Stimulated activated CD4-positive, alpha-beta T cell treated with anti-CD3 and anti-CD28 coated beads, Interleukin-12 subunit alpha, Interleukin-12 subunit beta, amount 100 ng/mL, for 24 hours (primary cell): Measurements from ENCODE around the gene CELF4.

Experiments used
- DNase-seq, 2 experiments: peaks; one replicate each; pipeline ENCODE4 v3.0.0-alpha.2; 2020; ENCODE audit warnings: low read depth in 2 of 2

Gene CELF4

DNA sequence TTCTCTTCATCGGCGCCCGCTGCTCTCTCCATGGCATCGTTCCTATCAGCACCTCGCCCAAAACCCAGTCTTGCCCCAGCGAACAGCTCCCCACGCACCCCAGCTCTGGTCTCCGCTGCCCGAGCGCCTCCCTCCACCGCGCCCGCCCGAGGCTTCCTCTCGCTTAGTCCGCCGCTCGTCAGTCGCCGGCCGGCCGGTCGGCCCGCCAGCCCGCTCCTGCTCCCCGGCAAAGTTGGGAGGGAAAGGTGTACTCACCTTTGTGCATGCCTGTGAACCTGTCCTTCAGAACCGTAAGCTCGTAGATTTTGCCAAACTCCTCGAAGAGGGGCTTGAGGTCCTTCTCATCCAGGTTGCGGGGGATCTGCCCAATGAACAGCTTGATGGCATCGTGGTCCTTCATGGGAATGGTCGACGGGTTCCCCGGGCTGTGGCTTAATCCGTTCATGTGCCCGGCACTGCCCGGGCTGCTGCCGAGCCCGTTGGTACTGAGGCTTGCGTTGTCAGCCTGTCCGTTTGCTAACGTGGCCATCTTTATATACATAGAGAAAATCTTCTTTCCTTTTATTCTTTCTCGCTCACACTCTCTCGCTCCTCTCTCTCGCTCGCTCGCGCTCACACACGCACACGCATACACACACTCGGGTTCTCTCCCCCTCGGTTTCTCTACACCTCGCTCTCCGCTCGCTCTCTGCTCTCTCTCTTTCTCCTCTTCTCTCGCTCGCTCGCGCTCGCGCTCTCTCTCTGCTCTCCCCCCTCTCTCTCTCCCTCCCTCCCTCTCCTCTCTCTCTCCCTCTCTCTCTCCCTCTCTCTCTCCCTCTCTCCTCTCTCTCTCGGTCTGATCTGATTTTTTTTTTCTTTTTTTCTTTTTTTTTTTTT is at the start of gene CELF4:
Gene CELF4 (minus strand): TSS at position 698 of the 876 bp plus-strand sequence.
- DNase-seq = no peak

DNA sequence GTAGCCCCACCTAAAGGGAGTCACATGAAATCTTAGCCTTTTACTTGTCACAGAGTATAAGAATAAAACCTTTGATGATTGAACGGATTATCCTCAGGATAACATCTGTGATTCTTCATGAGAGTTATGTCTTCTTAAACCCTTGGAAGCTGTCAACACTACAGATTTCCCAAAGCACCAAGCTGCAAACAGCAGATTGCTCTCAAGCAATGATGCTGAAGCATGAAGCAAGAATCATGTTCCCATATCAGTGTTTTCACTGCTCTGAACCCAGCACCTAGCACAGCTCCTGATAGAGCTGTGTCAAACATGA is 47.6 kb upstream of the CELF4 start:
- DNase-seq = no peak

- DNase-seq = no peak
Observed at GRCh38 chr18:37612524-37613252, 47.1 kb upstream of the CELF4 start.

DNA sequence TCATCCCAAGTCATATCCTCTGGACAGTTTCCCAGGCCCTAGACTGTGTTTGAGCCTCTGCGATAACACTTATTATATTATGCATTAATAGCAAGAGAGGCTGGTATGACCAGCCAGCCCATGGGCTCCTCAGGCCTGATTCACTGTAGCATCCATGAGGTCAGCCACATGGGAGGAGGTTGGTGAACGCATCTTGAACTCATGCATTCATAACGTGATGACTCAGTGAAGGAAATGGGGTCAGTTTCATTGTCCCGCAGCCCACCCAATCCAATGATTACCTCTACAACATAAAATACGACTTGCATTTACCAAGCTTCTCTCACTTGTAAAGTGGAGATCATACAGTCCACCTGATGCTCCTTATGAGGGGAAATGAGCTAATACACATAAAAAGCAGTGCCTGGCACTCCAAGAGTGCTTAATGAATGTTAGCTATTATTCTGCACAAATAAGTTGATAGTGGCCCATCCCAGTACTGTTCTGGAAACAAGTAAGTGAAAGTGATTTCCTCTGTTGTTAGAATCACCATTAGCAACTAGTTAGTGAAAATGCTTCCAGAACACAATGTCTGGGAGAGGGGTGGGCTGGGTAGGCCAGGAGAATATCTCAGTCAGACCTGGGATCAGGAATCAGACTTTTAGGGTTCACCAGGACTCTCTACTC is 46.1 kb upstream of the CELF4 start:
- no peak for DNase-seq

GRCh38 chr18:37608876-37609275 is 43.3 kb upstream of the CELF4 start:
- DNase-seq = no peak

DNA sequence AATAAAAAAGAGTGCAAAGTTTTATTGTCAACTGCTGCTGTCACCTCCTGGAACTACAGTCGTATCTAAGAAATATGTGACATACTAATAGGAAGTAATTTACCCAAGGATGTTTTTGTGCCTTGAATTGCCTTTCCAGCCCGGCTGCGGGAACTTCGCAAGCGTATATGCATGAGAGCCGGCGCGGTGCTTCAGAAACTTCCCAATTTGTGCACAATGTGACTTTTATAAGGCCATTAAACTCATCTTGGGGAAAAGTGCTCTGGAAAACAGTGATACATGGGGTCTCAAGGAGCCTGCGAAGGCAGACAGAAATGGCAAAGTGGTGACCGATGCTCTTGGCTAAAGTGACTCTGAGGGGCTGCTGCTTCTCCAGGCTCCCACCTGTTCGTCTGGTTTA is 41.7 kb upstream of the CELF4 start:
- DNase-seq = no peak

- DNase-seq = no peak
Observed at GRCh38 chr18:37604032-37604431, 38.4 kb upstream of the CELF4 start.

DNA sequence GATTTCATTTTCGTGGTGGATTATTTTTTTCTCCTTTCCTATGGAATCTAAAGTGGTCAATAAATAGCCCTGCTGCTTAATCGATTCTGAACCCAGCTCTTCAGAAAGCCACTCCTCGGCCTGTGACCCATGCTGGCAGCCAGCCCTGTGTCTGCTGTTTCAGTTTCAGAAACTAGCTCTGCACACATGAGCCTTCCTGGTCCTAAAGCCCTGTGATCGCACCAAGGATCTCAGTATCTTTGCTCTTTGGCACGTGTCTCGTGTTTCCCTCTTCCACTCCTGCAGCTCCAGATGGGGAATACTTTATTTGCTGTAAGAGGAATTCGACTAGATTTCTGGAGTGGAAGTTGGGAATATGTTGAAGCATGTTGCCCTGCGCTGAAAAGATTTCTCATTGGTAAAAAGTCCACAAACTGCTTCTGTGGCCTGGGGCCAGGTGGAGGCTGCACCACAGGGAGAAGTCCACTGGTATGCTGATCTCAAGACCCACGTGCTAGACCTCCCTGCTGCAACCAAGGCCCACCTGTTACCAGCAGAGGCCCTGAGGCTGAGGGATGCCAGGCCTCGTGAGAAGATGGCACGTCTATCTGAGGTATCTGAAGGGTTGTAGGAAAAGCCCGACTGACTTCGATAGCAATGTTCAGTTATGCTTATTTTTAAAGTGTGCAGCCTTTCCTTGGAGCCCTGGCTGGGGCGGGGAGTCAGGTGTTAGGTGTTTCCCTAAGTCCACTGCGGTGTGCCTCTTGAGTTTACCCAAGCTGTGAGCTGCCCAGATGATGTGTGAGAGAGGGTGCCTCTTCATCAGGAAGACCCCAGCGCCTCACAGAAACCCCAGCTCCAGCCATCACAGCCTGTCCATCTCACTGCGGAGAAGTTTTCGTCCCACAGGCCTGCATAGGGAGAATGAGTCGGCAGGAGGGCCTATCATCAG is 33.6 kb upstream of the CELF4 start:
- no peak for DNase-seq

GRCh38 chr18:37598396-37598795 is 32.8 kb upstream of the CELF4 start:
- no peak for DNase-seq

GRCh38 chr18:37590346-37590745 is 24.7 kb upstream of the CELF4 start:
- no peak for DNase-seq

DNA sequence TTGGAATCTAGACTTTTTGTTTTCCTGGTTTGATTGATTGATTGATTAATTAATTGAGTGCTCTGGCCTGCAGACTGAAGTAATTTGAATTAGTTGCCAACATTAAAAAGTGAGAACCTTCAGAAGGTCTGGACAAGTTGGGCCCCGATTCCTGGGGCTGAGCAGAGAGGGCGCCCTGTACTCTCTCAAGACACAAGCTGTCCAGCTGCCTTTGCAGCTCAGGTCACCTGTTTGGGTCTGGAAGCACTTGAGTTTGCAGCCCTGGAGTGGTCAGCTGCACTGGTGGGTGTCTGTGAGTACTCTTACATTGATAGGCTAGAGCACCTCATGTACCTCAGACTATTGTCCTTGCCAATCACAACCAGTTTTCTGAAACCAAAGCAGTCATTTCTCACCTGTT is 22.7 kb upstream of the CELF4 start:
- no peak for DNase-seq

DNA sequence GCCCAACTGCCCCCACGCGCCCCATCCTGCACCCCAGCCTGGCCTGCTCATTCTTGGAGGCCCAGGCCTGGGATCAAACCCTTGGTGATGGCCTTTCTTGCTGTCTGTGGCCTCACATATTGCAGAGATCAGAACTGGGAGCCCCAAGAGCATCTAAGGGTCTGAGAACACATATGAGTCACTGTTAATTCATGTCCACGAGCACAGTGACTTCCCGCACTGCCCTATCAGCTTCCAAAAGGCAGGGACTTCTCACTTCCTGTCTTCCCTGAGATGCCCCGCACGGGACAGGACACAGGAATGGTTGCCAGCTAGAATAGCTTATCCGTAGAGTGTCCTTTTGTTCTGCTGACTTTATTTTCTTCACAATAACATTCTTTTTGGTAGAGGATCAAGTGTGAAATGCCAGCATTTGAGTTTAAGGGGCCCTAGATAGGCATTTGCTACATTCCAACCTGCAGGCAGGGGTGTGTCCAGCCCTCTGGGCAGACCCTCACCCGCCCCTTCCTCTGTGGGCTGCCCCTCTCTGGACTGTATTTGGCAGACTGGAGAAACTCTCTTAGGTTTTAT is 21.1 kb upstream of the CELF4 start:
- DNase-seq = no peak

- DNase-seq = no peak
Observed at GRCh38 chr18:37584952-37585695, 19.5 kb upstream of the CELF4 start.

- no peak for DNase-seq
Observed at GRCh38 chr18:37584217-37584616, 18.6 kb upstream of the CELF4 start.

DNA sequence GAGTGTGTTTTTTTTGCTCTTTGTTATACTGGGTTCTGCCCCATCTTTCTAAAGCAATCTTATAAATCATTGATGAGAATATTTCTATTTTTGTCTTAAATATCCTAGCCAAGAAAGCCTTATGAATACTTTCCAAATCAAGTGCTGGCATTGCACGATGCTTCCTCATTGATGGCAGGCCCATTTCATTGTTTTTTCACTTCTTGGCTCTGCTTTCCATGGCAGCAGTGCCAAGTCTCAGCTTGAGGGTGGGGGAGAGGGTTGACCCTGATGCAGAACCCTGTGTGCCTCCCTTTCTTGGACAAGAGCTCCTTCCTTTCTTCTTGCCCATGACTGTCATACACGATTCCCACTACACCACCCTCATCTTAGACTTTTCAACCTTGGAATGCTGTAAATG is 16.7 kb upstream of the CELF4 start:
- no peak for DNase-seq

DNA sequence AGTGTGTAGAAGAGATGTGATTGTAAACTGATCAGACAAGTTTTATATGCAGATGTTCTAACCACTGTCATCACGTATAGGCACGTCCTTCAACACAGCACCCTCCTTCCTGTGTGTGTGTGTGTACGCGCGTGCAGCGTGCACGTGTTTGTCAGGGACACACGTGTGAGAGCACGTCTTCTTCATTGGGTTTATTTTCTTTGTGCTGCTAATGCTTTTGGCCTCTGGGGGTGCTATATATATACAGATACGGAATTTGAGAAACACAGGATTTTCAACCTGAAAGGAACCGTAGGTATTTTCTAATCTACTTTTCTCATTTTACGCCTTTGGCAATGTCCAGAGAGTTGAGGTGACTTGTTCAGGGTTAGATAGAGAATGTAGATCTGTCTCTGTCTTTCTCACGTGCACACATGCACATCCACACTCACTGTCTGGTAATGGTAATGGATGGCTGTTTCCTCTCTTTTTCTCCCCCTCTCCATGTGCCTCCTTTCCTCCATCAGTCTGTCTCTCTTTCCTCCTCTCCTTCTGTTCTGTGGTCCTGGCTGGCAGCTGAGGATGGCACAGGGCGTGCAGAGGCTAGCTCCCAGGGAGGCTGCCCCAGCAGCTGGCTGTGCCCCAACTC is 13.4 kb upstream of the CELF4 start:
- DNase-seq = no peak

GRCh38 chr18:37578182-37578678 is 12.6 kb upstream of the CELF4 start:
- no peak for DNase-seq

GRCh38 chr18:37577051-37577611 is 11.5 kb upstream of the CELF4 start:
- DNase-seq = no peak

DNA sequence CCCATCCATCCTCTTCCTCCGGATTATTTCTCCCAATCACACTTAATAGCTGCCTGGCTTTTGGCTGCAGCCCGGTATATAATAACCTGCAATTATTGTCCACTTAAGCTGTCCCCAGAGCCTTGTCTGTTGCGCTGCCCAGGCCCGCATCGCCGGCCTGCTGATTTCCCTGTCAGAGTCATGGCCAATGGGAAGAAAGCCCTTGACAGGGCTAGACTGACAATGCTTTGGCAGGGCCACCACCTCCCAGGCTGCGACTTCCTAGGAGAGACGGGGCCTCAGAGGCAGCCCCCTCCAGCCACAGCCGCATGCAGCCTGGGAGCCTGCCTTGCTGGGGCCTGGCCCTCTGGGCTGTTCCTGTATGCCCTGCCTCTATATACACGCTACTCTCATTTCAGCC is 10.0 kb upstream of the CELF4 start:
- no peak for DNase-seq

GRCh38 chr18:37574113-37574512 is 8.5 kb upstream of the CELF4 start:
- DNase-seq = no peak
